K562 (cell line): ENCODE results near the gene RPUSD2.

ENCODE experiments used
- MAFG ChIP-seq: fragments of 450-650 bp; conservative IDR thresholded peaks from 2 replicates; pipeline ENCODE4 v1.6.1; 2016; ENCODE audit warnings: missing genetic modification characterization, missing compliant biosample characterization
- MCM7 ChIP-seq, 2 experiments: fragments of 450-650 bp; IDR thresholded peaks; 2 replicates each; pipeline ENCODE4 v1.6.1; 2016 to 2018
- NBN ChIP-seq: fragments of 450-650 bp; IDR thresholded peaks from 2 replicates; pipeline ENCODE4 v1.6.1; 2016; ENCODE audit warnings: low read depth, mild to moderate bottlenecking
- RBM25 ChIP-seq: fragments of 200-400 bp; formaldehyde crosslinking; IDR thresholded peaks from 2 replicates; pipeline ENCODE4 v1.6.1; 2018; ENCODE audit warnings: low read length, low read depth, moderate library complexity; ENCODE audit not compliant: severe bottlenecking
- ZFP36 ChIP-seq: fragments of 150-350 bp; IDR thresholded peaks from 2 replicates; pipeline ENCODE4 v1.6.1; 2018; ENCODE audit warnings: low read length, low read depth; ENCODE audit not compliant: partially characterized antibody
- TF ChIP-seq, protein P1 (sequence below): fragments of 450-650 bp; IDR thresholded peaks from 2 replicates; pipeline ENCODE4 v1.6.1; 2017; ENCODE audit warnings: antibody characterized with exemption
- TF ChIP-seq, protein P2 (sequence below): fragments of 250-450 bp; sonication (Bioruptor Pico); IDR thresholded peaks from 2 replicates; pipeline ENCODE4 v1.4.0; 2020; ENCODE audit warnings: mild to moderate bottlenecking, moderate library complexity, borderline replicate concordance
- TF ChIP-seq, protein P3 (sequence below): sonication (generic); formaldehyde crosslinking; IDR thresholded peaks from 2 replicates; pipeline ENCODE4 v1.8.0; 2022; ENCODE audit warnings: mild to moderate bottlenecking, missing genetic modification reagents
- TF ChIP-seq, protein P4 (sequence below), 2 experiments: fragments of 450-650 bp in 1 of 2; sonication (generic) in 1 of 2; formaldehyde crosslinking in 1 of 2; IDR thresholded peaks in 1 of 2; conservative IDR thresholded peaks in 1 of 2; 2 replicates each; pipeline versions ENCODE4 v1.6.1 to v1.8.1; 2016 to 2023; ENCODE audit warnings: mild to moderate bottlenecking in 2 of 2, moderate library complexity in 2 of 2, inconsistent platforms in 1 of 2, missing genetic modification reagents in 1 of 2
- TF ChIP-seq, protein P5 (sequence below), 2 experiments: fragments of 450-650 bp; formaldehyde crosslinking in 1 of 2; IDR thresholded peaks; 2 replicates each; pipeline versions ENCODE4 v1.4.0 to v1.6.1; 2014 to 2020; ENCODE audit warnings: mild to moderate bottlenecking in 2 of 2, borderline replicate concordance in 1 of 2, low read depth in 1 of 2

DNA sequence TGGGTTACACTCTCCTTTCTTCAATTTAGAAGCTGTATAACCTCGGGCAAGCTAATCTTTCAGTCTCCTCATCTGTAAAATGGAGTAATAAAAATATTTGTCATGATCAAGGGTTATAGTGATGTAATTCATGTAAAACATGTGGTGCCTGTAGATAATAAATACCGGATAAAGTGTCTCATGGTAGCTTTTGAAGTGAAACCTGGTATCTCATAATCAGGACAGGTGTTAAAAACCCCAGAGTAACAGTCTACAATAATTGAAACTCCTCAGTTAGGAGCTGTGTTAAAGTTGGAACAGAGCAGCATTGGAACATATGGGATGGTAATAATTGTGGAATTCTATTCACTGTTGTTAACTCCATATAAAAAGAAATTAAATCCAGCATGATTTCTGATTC lies 24.1 kb downstream of the RPUSD2 start:
- TF ChIP-seq MAFG = no peak
- no peak for TF ChIP-seq ZFP36
- TF ChIP-seq, protein P1, sequence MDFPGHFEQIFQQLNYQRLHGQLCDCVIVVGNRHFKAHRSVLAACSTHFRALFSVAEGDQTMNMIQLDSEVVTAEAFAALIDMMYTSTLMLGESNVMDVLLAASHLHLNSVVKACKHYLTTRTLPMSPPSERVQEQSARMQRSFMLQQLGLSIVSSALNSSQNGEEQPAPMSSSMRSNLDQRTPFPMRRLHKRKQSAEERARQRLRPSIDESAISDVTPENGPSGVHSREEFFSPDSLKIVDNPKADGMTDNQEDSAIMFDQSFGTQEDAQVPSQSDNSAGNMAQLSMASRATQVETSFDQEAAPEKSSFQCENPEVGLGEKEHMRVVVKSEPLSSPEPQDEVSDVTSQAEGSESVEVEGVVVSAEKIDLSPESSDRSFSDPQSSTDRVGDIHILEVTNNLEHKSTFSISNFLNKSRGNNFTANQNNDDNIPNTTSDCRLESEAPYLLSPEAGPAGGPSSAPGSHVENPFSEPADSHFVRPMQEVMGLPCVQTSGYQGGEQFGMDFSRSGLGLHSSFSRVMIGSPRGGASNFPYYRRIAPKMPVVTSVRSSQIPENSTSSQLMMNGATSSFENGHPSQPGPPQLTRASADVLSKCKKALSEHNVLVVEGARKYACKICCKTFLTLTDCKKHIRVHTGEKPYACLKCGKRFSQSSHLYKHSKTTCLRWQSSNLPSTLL = no peak
- TF ChIP-seq, protein P2, sequence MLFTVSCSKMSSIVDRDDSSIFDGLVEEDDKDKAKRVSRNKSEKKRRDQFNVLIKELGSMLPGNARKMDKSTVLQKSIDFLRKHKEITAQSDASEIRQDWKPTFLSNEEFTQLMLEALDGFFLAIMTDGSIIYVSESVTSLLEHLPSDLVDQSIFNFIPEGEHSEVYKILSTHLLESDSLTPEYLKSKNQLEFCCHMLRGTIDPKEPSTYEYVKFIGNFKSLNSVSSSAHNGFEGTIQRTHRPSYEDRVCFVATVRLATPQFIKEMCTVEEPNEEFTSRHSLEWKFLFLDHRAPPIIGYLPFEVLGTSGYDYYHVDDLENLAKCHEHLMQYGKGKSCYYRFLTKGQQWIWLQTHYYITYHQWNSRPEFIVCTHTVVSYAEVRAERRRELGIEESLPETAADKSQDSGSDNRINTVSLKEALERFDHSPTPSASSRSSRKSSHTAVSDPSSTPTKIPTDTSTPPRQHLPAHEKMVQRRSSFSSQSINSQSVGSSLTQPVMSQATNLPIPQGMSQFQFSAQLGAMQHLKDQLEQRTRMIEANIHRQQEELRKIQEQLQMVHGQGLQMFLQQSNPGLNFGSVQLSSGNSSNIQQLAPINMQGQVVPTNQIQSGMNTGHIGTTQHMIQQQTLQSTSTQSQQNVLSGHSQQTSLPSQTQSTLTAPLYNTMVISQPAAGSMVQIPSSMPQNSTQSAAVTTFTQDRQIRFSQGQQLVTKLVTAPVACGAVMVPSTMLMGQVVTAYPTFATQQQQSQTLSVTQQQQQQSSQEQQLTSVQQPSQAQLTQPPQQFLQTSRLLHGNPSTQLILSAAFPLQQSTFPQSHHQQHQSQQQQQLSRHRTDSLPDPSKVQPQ = no peak
- no peak for TF ChIP-seq MCM7 (IDR thresholded peaks at IDR 0.05)
- TF ChIP-seq, protein P3, sequence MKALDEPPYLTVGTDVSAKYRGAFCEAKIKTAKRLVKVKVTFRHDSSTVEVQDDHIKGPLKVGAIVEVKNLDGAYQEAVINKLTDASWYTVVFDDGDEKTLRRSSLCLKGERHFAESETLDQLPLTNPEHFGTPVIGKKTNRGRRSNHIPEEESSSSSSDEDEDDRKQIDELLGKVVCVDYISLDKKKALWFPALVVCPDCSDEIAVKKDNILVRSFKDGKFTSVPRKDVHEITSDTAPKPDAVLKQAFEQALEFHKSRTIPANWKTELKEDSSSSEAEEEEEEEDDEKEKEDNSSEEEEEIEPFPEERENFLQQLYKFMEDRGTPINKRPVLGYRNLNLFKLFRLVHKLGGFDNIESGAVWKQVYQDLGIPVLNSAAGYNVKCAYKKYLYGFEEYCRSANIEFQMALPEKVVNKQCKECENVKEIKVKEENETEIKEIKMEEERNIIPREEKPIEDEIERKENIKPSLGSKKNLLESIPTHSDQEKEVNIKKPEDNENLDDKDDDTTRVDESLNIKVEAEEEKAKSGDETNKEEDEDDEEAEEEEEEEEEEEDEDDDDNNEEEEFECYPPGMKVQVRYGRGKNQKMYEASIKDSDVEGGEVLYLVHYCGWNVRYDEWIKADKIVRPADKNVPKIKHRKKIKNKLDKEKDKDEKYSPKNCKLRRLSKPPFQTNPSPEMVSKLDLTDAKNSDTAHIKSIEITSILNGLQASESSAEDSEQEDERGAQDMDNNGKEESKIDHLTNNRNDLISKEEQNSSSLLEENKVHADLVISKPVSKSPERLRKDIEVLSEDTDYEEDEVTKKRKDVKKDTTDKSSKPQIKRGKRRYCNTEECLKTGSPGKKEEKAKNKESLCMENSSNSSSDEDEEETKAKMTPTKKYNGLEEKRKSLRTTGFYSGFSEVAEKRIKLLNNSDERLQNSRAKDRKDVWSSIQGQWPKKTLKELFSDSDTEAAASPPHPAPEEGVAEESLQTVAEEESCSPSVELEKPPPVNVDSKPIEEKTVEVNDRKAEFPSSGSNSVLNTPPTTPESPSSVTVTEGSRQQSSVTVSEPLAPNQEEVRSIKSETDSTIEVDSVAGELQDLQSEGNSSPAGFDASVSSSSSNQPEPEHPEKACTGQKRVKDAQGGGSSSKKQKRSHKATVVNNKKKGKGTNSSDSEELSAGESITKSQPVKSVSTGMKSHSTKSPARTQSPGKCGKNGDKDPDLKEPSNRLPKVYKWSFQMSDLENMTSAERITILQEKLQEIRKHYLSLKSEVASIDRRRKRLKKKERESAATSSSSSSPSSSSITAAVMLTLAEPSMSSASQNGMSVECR (CRISPR knock-in tag) = no peak
- peak; percentile 40 for TF ChIP-seq RBM25
- TF ChIP-seq, protein P4, sequence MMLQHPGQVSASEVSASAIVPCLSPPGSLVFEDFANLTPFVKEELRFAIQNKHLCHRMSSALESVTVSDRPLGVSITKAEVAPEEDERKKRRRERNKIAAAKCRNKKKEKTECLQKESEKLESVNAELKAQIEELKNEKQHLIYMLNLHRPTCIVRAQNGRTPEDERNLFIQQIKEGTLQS (IDR thresholded peaks at IDR 0.05) = no peak
- TF ChIP-seq, protein P4 (CRISPR knock-in tag; conservative IDR thresholded peaks at IDR 0.05) = no peak
- TF ChIP-seq NBN = no peak
- TF ChIP-seq, protein P5, sequence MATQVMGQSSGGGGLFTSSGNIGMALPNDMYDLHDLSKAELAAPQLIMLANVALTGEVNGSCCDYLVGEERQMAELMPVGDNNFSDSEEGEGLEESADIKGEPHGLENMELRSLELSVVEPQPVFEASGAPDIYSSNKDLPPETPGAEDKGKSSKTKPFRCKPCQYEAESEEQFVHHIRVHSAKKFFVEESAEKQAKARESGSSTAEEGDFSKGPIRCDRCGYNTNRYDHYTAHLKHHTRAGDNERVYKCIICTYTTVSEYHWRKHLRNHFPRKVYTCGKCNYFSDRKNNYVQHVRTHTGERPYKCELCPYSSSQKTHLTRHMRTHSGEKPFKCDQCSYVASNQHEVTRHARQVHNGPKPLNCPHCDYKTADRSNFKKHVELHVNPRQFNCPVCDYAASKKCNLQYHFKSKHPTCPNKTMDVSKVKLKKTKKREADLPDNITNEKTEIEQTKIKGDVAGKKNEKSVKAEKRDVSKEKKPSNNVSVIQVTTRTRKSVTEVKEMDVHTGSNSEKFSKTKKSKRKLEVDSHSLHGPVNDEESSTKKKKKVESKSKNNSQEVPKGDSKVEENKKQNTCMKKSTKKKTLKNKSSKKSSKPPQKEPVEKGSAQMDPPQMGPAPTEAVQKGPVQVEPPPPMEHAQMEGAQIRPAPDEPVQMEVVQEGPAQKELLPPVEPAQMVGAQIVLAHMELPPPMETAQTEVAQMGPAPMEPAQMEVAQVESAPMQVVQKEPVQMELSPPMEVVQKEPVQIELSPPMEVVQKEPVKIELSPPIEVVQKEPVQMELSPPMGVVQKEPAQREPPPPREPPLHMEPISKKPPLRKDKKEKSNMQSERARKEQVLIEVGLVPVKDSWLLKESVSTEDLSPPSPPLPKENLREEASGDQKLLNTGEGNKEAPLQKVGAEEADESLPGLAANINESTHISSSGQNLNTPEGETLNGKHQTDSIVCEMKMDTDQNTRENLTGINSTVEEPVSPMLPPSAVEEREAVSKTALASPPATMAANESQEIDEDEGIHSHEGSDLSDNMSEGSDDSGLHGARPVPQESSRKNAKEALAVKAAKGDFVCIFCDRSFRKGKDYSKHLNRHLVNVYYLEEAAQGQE (IDR thresholded peaks at IDR 0.05; ENCODE audit: borderline replicate concordance) = no peak
- TF ChIP-seq, protein P5 (CRISPR knock-in tag; IDR thresholded peaks at IDR 0.05; ENCODE audit: low read depth) = no peak
